Parathyroid adenoma (tissue), 2 donors: ENCODE data around the gene PGA3.

Experiments
- H2AFZ ChIP-seq: fragments of 300-600 bp; sonication (generic); one replicate; pipeline ENCODE4 v1.7.0; 2017; ENCODE audit warnings: antibody characterized with exemption, mild to moderate bottlenecking
- H3K27ac ChIP-seq: fragments of 300-600 bp; sonication (generic); one replicate; pipeline ENCODE4 v1.7.0; 2017
- H3K27me3 ChIP-seq: fragments of 300-600 bp; sonication (generic); one replicate; pipeline ENCODE4 v1.7.0; 2017; ENCODE audit warnings: low read length; ENCODE audit not compliant: control insufficient read depth, insufficient read depth
- H3K36me3 ChIP-seq: fragments of 300-600 bp; sonication (generic); one replicate; pipeline ENCODE4 v1.7.0; 2017; ENCODE audit warnings: low read length; ENCODE audit not compliant: control insufficient read depth, insufficient read depth
- H3K4me1 ChIP-seq: fragments of 300-600 bp; sonication (generic); one replicate; pipeline ENCODE4 v1.7.0; 2017; ENCODE audit warnings: control low read depth
- H3K4me2 ChIP-seq: fragments of 300-600 bp; sonication (generic); one replicate; pipeline ENCODE4 v1.7.0; 2017; ENCODE audit warnings: low read length
- H3K4me3 ChIP-seq: fragments of 300-600 bp; sonication (generic); one replicate; pipeline ENCODE4 v1.7.0; 2017; ENCODE audit warnings: low read depth, low read length
- H3K79me2 ChIP-seq: fragments of 300-600 bp; sonication (generic); one replicate; pipeline ENCODE4 v1.7.0; 2017; ENCODE audit warnings: control low read depth
- H3K9ac ChIP-seq: fragments of 300-600 bp; sonication (generic); one replicate; pipeline ENCODE4 v1.7.0; 2017; ENCODE audit warnings: mild to moderate bottlenecking
- H3K9me3 ChIP-seq: fragments of 300-600 bp; sonication (generic); one replicate; pipeline ENCODE4 v1.7.0; 2017; ENCODE audit warnings: low read length; ENCODE audit not compliant: control insufficient read depth
- TF ChIP-seq, protein P1 (sequence below): fragments of 300-600 bp; sonication (generic); IDR thresholded peaks from one replicate; pipeline ENCODE4 v1.7.0; 2017; ENCODE audit warnings: antibody characterized with exemption, mild to moderate bottlenecking
- donor health status: primary hyperparathyroidism.

Gene PGA3

DNA sequence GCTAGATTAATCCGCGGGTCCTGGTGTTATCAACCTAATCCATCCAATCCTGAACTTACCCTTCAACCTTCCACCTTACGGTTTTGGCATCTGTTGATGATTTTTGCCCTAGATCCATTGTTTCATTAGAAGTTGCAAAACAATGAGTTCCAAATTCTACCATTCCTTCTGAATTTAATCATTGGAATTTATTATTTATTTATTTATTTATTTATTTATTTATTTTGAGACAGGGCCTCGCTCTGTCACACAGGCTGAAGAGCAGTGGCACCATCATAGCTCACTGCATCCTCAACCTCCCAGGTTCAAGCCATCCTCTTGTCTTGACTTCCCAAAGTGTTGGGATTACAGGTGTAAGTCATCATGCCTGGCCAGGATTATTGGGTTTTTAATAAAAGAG lies 21.8 kb upstream of the PGA3 start:
- H2AFZ ChIP-seq: no peak overlapping the region
- no peaks in the 10 kb centered on the region for H3K27me3 ChIP-seq
- H3K4me3 ChIP-seq: no peak overlapping the region
- H3K79me2 ChIP-seq: no peaks in the 10 kb centered on the region
- TF ChIP-seq, protein P1, sequence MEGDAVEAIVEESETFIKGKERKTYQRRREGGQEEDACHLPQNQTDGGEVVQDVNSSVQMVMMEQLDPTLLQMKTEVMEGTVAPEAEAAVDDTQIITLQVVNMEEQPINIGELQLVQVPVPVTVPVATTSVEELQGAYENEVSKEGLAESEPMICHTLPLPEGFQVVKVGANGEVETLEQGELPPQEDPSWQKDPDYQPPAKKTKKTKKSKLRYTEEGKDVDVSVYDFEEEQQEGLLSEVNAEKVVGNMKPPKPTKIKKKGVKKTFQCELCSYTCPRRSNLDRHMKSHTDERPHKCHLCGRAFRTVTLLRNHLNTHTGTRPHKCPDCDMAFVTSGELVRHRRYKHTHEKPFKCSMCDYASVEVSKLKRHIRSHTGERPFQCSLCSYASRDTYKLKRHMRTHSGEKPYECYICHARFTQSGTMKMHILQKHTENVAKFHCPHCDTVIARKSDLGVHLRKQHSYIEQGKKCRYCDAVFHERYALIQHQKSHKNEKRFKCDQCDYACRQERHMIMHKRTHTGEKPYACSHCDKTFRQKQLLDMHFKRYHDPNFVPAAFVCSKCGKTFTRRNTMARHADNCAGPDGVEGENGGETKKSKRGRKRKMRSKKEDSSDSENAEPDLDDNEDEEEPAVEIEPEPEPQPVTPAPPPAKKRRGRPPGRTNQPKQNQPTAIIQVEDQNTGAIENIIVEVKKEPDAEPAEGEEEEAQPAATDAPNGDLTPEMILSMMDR: no peak
- no peaks in the 10 kb centered on the region for H3K9me3 ChIP-seq
- H3K9ac ChIP-seq: no peak overlapping the region
- no peak overlapping the region for H3K4me2 ChIP-seq
- H3K27ac ChIP-seq: no peak overlapping the region
- H3K4me1 ChIP-seq: no peaks in the 10 kb centered on the region
- H3K36me3 ChIP-seq: no peaks in the 10 kb centered on the region

GRCh38 chr11:61183645-61184044 lies 19.7 kb upstream of the PGA3 start:
- Histone ChIP-seq H3K27me3 (no peaks in the 10 kb centered on the region), H3K9me3 (no peaks in the 10 kb centered on the region), H3K79me2 (no peaks in the 10 kb centered on the region), H3K4me2 (no peak overlapping the region), H3K4me3 (no peak overlapping the region), H3K27ac (no peak overlapping the region), H3K36me3 (no peaks in the 10 kb centered on the region), H2AFZ (no peak overlapping the region), H3K4me1 (no peaks in the 10 kb centered on the region), H3K9ac (no peak overlapping the region)
- TF ChIP-seq, protein P1: no peak

- Histone ChIP-seq H3K27me3 (no peaks in the 10 kb centered on the region), H3K9me3 (no peaks in the 10 kb centered on the region), H3K36me3 (no peaks in the 10 kb centered on the region), H3K4me3 (no peak overlapping the region), H3K27ac (no peak overlapping the region), H3K9ac (no peak overlapping the region), H3K4me1 (no peaks in the 10 kb centered on the region), H3K4me2 (no peak overlapping the region), H2AFZ (no peak overlapping the region), H3K79me2 (no peaks in the 10 kb centered on the region)
- TF ChIP-seq, protein P1: no peak
These were observed 16.8 kb upstream of the PGA3 start for GRCh38 chr11:61186504-61186903.

- H3K27me3 ChIP-seq: no peaks in the 10 kb centered on the region
- H3K4me3 ChIP-seq: no peak overlapping the region
- H3K9me3 ChIP-seq: no peaks in the 10 kb centered on the region
- TF ChIP-seq, protein P1: peak; percentile 73
- no peak overlapping the region for H3K9ac ChIP-seq
- H3K79me2 ChIP-seq: no peaks in the 10 kb centered on the region
- H2AFZ ChIP-seq: no peak overlapping the region
- no peak overlapping the region for H3K27ac ChIP-seq
- H3K36me3 ChIP-seq: no peaks in the 10 kb centered on the region
- no peak overlapping the region for H3K4me2 ChIP-seq
- H3K4me1 ChIP-seq: no peaks in the 10 kb centered on the region
These were observed 15.7 kb upstream of the PGA3 start for GRCh38 chr11:61187505-61188130.

DNA sequence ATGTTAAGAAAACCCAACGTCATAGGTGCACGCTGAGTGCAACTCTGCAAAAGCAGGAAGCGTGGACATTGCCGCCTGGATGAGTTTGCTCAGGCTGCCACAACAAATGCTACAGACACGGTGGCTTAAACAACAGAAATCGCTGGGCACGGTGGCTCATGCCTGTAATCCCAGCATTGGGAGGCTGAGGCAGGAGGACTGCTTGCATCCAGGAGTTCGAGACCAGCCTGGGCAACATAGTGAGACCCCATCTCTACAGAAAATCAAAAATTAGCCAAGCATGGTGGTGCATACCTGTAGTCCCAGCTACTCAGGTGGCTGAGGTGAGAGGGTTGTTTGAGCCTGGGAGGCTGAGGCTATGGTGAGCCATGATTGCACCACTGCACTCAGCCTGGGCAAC lies 13.4 kb upstream of the PGA3 start:
- TF ChIP-seq, protein P1: no peak
- no peak overlapping the region for H3K27ac ChIP-seq
- no peaks in the 10 kb centered on the region for H3K9me3 ChIP-seq

More for the DNA sequence above, 13.4 kb upstream of the PGA3 start:
- no peak overlapping the region for H3K9ac ChIP-seq
- H3K4me3 ChIP-seq: no peak overlapping the region
- H3K36me3 ChIP-seq: no peaks in the 10 kb centered on the region
- H3K79me2 ChIP-seq: no peaks in the 10 kb centered on the region
- H2AFZ ChIP-seq: no peak overlapping the region
- H3K4me2 ChIP-seq: no peak overlapping the region
- no peaks in the 10 kb centered on the region for H3K27me3 ChIP-seq
- H3K4me1 ChIP-seq: no peaks in the 10 kb centered on the region
